DMS53 treated with DMSO at 0.1 percent for 48 hours (cell line): Measurements from ENCODE around the gene TBX10.
A peak's percentile ranks its signal among the peaks of the same experiment; 100 is the strongest.
"Not testable (repeated sequence)": the region's sequence is repeated elsewhere in the genome, so short reads cannot be mapped to it uniquely, and the experiment has no call there.

Experiments used
- DNase-seq: peaks from one replicate; lab custom pipeline; 2025; ENCODE audit not compliant: unreplicated experiment; lab: John Stamatoyannopoulos, UW

TBX10 gene

DNA sequence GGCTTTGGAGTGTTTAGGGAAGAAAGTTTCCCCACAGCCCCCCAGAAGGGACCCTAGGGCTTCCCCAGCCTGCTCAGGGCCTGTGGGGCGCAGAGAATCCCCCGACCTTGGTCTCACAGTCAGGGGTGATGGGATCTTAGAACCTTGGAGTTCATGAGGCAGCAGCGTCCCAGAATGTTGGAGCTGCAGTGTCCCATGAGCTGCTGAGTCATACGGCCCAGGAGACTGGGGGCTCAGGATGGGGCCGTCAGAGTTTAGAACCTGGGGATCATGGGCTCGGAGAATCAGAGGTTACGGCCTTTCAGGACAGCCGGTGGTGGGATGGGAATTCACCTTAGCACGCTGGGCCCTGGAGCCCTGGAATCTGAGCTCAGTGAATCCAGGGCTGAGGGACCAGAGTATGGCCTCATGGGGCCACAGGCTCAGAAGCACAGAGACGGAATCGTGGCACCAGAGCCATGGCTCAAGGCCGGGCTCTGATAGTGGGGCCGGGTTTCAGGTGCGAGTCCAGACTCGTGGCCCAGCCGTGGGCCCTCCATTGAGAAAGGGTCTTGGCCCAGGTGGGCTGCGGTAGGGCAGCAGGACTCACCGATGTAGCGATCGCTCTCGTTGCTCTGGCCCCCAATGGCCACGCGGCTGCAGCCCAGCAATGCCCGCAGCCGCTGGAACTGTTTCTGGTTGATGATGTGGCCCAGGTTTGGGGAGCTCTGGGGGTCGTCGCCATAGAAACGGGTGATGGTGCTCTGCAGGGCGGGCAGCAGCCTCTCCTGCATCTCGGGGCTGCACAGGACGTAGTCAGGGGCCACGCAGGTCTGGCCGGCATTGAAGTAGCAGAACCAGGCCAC, 25.4 kb upstream of the TBX10 start:
- DNase-seq, result no peak

DNA sequence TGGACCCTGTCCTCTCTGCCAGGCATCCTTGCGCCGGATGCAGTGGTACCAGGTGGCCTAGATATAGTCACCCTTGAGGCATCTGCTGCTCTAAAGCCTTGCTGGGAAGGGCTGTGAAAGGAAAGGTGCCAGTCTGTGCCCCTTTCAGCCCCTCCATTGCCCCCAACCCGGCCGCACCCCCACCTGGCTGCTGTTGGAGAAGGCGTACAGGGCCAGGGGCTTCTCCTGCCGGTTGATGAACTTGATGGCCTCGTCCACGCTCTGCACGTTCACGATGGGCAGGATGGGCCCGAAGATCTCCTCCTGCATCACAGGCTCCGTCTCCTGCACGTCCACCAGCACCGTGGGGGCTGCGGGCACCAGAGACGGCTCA, 24.6 kb upstream of the TBX10 start:
- DNase-seq, result no peak

DNA sequence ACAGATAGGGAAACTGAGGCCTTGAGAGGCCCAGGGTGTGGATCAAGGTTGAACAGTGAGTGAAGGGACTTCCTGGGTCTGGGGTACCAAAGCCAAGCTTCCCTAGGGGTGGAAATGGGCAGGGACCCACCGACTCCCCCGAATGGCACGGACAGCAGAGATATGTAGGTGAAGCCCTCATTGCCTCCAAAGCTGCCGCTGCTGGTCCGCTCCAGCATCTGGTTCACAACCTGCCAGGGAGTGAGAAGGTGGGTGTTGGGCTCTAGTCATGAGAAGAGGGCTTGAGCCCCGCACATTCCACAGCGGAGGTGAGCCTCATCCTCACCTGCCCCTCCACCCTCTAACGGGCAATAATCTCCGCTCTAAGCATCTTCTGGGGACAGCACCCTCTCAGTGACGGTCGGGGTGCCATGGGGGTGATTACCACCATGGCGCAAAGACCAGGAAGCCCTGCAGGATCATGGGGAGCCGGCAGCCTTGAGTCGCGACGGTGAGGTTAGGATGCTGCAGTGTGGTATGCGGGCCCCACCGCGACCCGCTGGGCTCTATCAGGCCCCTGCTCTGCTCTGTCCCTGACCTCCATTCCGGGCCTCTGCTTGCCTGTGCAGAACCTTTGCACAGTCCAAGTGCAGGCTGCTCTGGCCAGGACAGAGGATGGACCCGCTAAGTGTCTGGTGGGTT, 24.1 kb upstream of the TBX10 start:
- DNase-seq, result no peak

DNA sequence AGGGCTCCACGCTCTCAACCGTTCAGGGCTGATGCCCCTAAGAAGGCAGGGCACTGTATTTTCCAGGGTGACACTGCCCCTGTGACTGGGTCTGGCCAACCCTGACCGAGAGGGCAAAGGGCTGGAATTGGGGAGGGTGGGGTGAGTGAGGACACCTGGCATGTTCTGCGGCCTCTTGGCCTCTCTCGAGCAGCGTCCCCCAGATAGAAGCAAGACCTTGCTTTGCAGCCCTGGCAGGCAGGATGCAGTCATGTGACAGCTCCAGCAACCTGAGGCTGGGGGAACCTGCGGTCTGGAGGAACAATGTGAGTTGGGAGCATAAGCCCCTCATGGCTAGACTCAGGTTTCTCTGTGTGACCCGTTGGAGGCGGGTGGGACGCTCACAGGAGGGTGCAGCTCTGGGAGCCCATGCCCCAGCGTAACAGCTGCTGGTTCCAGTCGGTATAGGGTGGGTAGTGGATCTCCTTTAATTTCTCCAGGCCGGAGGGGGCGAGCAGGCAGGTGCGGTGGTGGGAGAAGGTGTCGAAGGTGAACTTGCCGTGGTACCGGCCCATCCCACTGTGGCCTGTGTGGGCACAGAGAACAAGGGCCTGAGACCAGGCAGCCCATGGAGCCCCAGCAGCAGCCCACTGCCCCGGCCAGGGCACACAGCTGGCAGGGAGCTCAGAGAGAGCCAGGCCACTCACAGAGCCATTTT, 23.4 kb upstream of the TBX10 start:
- DNase-seq, result no peak

DNA sequence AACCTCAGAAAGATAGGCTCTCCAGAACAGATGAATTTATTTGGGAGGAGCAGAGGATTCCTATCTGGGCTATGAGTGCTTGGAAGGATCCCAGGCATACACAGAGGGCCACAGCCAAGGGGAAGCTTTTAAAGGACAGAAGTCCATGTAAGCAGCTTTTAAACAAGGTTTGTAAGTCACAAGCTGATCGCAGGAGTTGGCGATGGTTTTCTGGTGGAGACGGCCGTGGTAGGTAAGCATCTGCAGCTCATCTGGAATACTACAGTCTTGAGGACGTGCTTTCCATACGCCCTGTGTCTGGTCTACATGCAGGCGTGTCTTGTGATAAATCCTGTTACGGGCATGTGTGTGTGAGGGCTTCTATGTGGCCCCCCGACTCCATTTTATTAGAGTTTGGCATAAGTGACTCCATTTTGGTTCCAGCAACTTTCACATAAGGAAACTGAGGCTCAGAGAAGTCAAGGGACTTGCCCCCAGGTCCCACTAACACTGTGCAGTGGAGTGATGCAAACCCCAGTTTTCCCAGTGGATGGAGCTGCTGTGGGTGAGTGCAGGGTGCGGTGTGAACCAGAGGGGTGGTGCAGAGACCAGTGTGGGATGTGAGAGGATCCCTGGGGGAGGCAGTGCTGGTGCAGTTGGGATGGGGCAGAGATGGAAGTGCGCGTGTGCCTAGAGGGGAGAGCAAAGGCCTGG, 22.7 kb upstream of the TBX10 start:
- DNase-seq, result no peak

DNA sequence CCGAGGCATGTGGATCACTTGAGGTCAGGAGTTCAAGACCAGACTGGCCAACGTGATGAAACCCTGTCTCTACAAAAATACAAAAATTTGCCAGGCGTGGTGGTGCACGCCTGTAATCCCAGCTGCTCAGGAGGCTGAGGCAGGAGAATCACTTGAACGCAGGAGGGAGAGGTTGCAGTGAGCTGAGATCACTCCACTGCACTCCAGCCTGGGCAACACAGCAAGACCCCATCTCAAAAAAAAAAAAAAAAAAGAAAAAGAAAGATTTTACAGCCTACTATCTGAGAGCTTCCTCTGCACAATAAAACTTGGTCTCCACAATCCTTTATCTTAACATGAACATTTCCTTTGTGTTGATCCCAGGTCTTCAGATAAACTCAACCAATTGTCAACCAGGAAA, 21.2 kb upstream of the TBX10 start:
- not testable (repeated sequence) for DNase-seq

DNA sequence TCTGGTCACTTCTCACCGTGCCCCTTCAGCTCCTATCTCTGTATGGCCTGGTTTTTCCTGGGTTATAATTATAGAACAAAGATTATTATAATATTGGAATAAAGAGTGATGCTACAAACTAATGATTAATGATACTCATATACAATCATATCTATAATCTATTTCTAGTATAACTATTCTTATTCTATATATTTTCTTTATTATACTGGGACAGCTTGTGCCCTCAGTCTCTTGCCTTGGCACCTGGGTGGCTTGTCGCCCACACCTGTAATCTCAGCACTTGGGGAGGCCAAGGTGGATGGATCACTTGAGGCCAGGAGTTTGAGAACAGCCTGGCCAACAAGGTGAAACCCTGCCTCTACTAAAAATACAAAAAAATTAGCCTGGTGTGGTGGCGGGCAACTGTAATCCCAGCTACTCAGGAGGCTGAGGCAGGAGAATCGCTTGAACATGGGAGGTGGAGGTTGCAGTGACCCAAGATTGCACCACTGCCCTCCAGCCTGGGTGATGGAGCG, 20.1 kb upstream of the TBX10 start:
- DNase-seq, result not testable (repeated sequence)

DNA sequence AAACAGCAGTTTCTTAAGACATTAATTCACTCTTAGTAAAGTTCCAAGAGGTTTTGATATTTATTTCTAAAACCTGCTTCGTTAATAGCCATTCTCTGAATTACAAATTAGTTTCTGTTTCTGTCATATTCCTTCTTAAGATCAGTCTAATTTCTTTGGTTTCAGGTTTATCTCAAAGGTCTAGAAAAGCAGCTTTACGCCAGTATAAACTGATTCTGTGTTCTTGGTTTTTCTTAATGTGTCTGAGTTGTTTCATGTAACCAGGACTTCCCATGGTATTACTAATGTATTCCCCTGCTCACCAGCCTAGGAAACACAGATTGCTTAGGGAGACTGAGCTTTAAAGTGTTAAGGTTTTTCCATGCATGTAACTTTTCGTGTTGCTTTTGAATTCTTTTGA, 17.7 kb upstream of the TBX10 start:
- no peak for DNase-seq

DNA sequence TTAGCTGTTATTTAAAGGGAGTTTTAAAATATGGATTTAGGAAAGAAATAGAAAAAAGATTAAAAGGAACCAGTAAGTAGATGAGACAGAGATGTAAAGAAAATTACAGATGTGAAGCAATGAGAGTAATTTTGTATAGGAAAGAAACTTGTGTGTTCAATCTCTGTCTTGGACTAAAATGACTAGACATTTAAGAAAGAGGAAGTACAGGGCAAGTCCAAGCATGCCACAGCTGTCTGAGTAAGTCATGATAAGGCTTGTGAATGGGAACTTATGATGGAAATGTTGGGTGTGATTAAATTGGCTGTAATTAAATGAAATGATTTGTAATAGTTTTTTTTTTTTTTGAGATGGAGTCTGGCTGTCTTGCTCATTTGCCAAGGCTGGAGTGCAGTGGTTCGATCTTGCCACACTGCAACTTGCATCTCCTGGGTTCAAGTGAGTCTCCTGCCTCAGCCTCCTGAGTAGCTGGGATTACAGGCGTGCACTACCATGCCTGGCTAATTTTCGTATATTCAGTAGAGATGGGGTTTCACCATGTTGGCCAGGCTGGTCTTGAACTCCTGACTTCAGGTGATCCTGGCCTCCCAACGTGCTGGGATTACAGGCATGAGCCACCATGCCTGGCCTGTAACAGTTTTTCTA, 16.8 kb upstream of the TBX10 start:
- DNase-seq, result no peak

DNA sequence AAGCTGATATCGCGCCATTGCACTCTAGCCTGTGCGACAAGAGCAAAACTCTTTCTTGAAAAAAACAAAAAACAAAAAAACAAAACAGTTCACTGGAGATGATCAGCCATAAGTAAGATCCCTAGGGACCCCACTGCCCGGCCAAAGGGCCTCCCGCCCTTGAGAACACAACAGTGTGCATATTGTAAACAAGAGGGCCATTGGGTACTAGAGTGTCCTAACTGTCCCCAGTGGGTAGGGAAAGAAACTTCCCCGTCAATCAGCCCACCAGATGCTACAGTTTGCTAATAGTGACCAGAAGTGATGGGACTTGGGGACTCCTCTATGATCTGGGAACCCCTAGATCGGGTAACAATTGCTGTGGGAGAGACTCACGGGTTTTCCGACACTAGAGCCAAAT, 14.7 kb upstream of the TBX10 start:
- DNase-seq, result no peak

DNA sequence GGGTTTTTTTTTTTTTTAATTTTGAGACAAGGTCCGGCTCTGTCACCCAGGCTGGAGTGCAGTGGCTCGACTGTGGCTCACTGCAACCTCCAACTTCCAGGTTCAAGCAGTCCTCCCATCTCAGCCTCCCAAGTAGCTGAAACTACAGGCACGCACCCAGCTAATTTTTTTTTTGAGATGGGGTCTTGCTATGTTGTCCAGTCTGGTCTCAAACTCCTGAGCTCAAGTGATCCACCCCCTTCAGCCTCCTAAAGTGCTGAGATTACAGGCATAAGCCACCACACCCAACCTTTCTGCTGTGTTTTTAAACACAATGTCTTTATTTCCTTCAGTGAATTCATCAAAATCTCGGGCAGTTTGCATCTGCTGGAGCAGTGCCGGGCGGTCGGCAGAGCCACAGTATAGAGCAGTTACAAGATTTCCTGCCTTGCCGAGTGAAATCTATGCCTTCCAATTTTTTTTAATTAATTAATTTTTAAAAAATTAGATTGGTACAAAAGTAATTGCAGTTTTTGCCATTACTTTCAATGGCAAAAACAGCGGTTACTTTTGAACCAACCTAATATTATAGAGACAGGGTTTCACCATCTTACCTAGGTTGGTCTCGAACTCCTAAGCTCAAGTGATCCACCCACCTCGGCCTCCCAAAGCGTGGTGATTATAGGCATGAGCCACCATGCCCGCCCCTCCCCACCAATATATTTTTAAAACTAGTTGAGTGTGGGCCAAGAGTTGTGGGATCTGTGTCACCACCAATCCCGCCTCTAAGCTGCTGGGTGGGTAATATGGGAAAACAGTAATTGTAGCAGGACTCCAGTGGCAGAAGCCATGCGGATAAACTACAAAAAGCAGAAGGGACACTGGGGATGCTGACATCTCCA, 13.6 kb upstream of the TBX10 start:
- DNase-seq, result no peak

DNA sequence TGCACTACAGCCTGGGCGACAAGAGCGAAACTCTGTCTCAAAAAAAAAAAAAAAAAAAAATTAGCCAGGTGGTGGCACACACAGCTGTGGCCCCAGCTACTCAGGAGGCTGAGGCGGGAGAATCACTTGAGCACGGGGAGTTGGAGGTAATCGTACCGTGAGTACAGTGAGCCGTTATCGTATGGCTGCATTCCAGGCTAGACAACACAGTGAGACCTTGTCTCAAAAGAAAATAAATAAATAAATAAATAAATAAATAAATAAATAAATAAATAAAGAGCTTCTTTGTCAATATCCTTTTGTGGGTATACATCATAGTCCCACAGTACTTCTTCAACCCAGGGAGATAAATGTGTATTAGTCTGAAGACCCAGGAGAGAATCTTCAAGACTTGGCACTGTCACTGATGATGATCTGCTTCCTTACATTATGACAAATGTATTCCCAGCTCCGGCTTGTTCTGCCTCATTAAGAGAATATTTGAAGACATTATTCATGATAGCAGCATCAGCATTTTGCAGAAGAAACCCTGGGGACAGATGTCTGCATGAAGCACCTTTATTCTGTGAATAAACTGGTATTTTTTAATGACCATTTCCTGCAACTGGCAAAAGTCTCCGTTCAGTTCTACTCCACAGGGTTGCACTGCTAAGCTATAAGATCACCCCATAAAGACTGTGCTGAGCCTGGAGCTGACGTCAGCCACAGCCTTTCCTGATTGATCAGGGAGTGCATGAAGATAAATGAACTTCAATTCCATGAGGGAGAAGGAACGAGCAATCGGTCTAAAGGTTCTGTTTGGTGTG, 12.6 kb upstream of the TBX10 start:
- DNase-seq, result no peak

DNA sequence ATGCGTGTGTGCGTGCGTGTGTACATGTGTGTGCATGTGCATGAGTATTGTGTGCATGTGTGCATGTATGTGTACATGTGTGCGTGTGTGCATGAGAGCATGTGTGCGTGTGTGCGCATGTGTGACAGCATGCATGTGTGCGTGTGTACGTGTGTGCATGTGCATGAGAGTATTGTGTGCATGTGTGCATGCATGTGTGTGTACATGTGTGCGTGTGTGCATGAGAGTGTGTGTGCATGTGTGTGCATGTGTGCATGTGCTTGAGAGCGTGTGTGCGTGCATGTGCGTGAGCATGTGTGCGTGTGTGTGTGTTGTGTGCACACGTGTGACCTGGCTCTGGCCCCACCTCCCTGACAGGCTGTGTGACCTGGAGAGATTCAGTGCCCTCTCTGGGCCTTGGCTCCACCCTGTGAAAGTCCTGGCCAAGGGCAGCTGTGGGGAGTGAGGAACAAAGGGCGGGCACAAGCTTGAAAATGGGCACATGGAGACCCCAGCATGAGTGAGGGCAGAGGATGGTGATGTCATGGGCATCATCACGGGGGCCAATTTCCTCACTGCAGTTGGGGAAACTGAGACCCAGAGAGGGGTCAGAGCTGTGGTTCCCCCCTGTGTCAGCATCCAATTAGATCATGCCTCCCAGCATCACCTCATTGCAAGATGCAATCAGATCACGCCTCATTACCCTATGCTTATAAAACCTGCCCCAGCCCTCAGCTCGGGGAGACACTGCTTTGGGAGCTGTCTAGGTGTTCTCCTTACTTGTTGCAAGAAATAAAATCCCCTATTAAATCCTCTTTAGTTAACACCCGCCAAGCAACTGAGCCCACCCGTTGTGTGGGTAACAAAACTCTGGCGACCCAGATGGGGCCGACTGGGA, 10.3 kb upstream of the TBX10 start:
- no peak for DNase-seq

DNA sequence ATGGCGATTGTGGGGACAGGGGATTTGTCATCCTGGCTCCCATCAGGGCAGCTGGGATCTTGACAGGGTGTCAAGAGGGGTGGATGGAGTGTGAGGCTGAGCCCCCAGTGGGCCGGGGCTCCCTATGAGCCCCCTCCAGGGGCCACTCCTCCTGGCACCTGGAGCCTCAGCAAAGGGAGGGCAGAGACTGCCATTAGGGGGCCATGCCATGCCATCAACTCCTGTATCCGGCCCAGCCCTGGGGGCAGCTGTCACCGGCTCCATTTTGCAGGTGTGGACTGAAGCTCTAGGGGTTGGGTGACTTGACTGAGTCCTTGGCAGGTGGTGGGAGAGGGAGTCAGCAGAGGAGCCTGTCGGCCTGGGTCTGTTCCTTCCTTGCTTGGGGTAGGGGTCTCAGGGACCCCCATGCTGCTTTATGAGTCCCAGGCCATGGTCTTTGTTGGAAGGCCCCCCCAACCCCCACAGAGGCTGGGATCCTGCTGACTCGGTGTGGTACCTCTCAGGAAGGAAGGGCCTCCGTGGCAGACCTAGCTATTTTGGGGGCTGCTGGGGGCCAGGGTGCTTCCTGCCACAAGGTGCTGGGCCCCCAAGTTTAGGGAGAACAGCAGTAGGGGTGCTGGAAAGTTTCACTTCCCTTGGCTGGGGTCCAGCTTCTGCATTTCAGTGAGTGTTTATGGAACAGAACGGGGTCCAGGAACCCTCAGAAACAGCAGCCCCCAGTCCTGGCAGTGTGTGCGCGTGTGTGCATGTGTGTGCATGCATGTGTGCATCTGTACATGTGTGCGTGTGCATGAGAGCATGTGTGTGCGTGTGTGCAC, 9.4 kb upstream of the TBX10 start:
- DNase-seq, result no peak

DNA sequence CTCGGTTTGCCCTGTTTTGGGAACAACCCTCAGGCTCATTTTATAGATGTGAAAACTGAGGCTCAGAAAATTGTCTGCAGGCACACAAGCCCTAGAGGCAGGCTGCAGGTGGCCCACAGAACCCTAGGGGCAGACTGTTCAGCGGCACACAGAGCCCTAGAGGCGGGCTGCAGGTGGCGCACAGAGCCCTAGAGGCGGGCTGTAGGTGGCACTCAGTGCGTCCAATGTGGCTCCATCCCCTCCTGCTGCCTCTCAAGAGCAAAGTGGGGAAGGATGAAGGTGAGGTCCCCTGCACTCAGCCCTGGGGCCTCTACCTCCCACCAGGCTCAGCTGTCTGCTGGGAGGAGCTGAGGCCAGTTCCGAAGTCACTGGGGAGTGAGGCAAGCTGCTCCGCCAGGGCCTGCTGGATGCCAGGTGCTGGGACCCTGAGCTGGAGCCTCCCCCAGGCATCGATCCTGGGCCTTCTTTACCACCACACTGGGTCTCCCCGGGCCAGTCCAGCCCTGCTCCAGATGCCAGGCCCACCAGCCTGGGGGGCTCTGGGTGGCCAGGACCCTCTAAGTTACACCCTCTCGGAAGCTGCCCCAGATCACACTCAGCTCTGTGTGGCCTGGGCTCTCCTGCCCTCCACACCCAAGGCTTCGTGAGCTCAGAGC, 8.7 kb upstream of the TBX10 start:
- DNase-seq, result peak; percentile 17

DNA sequence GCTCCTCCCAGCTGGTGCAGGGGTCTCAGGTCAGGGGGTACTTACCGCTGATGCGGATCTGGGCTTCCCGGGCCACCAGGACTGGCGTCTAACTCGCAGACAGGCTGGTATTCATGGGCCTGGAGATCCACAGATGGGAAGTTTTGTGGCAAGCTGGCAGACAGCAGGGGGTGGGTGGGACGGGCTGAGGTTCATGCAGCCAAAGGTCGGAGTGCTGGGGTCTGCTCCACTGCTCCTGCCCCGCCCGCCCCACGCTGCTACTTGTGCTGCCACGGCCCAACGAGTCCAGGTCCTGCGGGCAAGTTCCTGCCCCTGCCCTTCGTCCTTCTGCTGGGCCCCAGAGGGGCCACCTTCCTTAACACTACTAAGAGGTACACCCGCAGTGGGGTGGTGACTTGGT, 7.9 kb upstream of the TBX10 start:
- DNase-seq, result no peak
